ENCODE data around the gene SRSF9. TPM values are rescaled to one million over a fixed set of nuclear protein-coding genes. Genes with fewer than 3 reads are reported as not detected.
A peak's percentile ranks its signal among the peaks of the same experiment; 100 is the strongest.

The SRSF9 gene
- total RNA-seq, 2 experiments from 2014 or later: 164 to 171 TPM

DNA sequence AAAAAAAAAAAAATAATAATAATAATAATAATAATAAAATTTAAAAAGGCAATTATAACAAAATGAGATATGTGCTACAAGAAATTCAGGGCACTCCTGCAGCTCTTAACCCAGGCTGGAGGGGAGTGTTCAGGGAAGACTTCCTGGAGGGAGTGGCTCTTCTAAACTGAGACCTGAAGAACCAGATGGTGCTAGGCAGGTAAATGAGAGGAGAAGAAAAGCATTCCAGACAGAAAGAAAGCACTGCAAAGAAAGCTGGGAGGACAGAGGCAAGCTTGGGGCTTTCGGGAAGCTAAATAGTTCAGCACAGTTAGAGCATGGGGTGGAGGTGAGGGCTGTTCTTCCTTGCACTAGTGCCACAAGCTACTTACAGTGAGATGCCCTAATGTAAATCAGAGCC lies 9.9 kb upstream of the SRSF9 start:
- H3K4me1 Mint-ChIP-seq (ENCODE audit: low read depth): no peaks in the 10 kb centered on the region
- intact Hi-C loops (cut with micrococcal nuclease): no loop called here
- CTCF ChIA-PET: interaction anchor here (1.7 kb wide), 1 partner anchor 9 kb away, joined by 6 read pairs; the partner anchor contains the start of gene SRSF9
- no peak overlapping the region for H3K27ac Mint-ChIP-seq
- H3K4me3 Mint-ChIP-seq: no peak overlapping the region
- no peaks in the 10 kb centered on the region for H3K36me3 Mint-ChIP-seq (ENCODE audit: low read depth)
- no peaks in the 10 kb centered on the region for H3K27me3 Mint-ChIP-seq (ENCODE audit: low read depth)
- no peaks in the 10 kb centered on the region for H3K9me3 Mint-ChIP-seq
- no peak for DNase-seq

DNA sequence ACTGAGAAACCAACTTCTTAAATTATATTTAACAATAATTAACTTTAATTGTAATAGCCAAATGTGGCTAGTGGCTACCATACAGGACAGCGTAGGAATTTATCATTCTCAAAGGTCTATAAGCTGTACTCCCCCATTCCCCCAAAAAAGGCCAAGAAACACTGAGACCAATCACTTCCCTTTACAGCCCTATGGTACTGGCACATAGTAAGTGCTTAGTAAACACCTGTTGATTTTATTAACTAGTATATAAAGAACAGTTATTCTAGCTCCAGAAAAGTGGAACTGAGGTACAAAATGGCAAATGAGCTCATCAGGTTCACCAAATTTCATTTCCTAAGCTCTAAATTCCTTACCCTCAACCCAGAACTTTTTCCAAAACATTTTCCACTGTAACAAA lies 6.1 kb upstream of the SRSF9 start:
- CTCF ChIA-PET: interaction anchor here (1.1 to 2.3 kb wide), 2 partner anchors 22 to 119 kb away, joined by 5 to 9 read pairs; no protein-coding TSS in a partner anchor
- intact Hi-C loops (cut with micrococcal nuclease): no loop called here
- Mint-ChIP-seq H3K4me1 (ENCODE audit: low read depth) (peaks cover 8% of the 10 kb centered on the region), H3K27ac (no peak overlapping the region), H3K36me3 (ENCODE audit: low read depth) (no peaks in the 10 kb centered on the region), H3K4me3 (no peak overlapping the region), H3K27me3 (ENCODE audit: low read depth) (no peaks in the 10 kb centered on the region), H3K9me3 (no peaks in the 10 kb centered on the region)
- no peak for DNase-seq

DNA sequence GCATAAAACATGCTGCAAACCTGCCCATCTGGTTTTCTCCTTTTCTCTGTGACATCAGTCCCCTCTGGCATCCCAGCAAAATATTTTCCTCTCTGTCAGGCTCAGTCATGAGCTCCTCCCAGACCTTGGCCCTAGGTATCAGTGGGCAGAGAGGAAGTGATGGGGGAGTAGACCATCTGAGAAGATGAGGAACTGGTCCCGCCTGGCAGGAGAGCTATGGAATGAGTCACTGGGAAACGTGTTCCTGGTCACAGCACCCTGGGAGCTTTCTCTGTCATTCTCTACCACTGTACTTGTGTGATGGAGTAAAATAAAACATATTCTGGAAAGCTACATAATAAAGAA lies 5.0 kb upstream of the SRSF9 start:
- H3K36me3 Mint-ChIP-seq (ENCODE audit: low read depth): no peaks in the 10 kb centered on the region
- H3K9me3 Mint-ChIP-seq: no peaks in the 10 kb centered on the region
- no peak overlapping the region for H3K27ac Mint-ChIP-seq

DNA sequence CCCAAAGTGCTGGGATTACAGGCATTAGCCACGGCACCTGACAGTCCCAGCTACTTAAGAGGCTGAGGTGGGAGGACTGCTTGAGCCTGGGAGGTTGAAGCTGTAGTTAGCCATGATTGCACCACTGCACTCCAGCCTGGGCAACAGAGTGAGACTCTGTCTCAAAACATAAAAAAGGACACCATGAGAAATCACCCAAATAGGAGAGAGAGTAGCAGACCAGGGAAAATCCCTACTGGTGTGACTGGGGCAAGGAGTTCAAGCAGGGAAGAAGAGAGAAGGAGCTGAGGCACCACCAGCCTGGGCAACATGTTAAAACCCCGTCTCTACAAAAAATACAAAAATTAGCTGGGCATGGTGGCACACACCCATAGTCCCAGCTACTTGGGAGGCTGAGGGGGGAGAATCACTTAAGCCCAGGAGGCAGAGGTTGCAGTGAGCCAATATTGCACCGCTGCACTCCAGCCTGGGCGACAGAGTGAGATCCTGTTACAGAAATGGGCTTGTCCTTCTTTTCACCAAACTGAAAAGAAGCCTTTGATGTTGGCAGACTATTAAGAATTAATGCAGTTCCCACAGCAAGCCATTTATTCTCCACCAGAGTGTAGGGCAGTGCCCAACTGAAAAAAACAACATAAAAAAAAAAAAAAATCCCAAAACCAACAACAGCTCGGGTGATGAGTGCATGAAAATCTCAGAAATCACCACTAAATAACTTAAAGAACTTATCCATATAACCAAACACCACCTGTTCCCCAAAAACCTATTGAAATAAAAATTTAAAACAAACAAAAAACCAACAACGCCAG lies 4.5 kb upstream of the SRSF9 start:
- Mint-ChIP-seq H3K4me3 (no peak overlapping the region), H3K27me3 (ENCODE audit: low read depth) (no peaks in the 10 kb centered on the region)
- intact Hi-C loops (cut with micrococcal nuclease): no loop called here

More for the DNA sequence above, 5.0 kb upstream of the SRSF9 start:
- peaks cover 13% of the 10 kb centered on the region for H3K4me1 Mint-ChIP-seq (ENCODE audit: low read depth)
- DNase-seq: no peak
- H3K4me3 Mint-ChIP-seq: no peak overlapping the region
- H3K27me3 Mint-ChIP-seq (ENCODE audit: low read depth): no peaks in the 10 kb centered on the region
- CTCF ChIA-PET: interaction anchor here (1.1 to 2.3 kb wide), 2 partner anchors 21 to 118 kb away, joined by 5 to 9 read pairs; no protein-coding TSS in a partner anchor
- intact Hi-C loops (cut with micrococcal nuclease): no loop called here

DNA sequence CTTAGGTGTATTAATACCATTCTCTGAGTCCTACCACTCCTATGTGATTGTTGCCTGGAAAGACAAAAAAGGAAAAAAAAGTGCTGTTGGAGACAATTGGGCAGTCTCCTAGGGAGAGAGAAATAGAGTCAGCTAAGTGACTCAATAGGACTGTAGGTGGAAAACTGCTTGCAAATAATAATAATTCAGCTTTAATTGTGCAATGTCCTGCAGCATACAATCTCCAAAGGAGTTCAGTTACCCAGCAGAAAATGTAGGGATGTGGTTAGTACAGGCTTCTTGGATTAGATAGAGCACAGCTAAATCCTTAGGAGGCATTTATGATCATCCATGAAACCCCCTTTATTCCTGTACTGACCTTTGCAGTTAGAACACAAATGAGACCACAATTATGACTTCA lies 3.0 kb upstream of the SRSF9 start:
- CTCF ChIA-PET: interaction anchor here (0.9 to 1.7 kb wide), 2 partner anchors 32 to 39 kb away, joined by 3 to 6 read pairs; no protein-coding TSS in a partner anchor
- Mint-ChIP-seq H3K36me3 (ENCODE audit: low read depth) (no peaks in the 10 kb centered on the region), H3K4me3 (no peak overlapping the region), H3K27ac (no peak overlapping the region), H3K27me3 (ENCODE audit: low read depth) (no peaks in the 10 kb centered on the region), H3K4me1 (ENCODE audit: low read depth) (peaks cover 21% of the 10 kb centered on the region), H3K9me3 (no peaks in the 10 kb centered on the region)
- DNase-seq: no peak
- intact Hi-C loops (cut with micrococcal nuclease): no loop called here

More for the DNA sequence above, 4.5 kb upstream of the SRSF9 start:
- no peak for DNase-seq
- Mint-ChIP-seq H3K27ac (no peak overlapping the region), H3K36me3 (ENCODE audit: low read depth) (no peaks in the 10 kb centered on the region), H3K9me3 (no peaks in the 10 kb centered on the region), H3K4me1 (ENCODE audit: low read depth) (peaks cover 13% of the 10 kb centered on the region)
- CTCF ChIA-PET: interaction anchor here (2.3 kb wide), 1 partner anchor 20 kb away, joined by 9 read pairs; no protein-coding TSS in a partner anchor

DNA sequence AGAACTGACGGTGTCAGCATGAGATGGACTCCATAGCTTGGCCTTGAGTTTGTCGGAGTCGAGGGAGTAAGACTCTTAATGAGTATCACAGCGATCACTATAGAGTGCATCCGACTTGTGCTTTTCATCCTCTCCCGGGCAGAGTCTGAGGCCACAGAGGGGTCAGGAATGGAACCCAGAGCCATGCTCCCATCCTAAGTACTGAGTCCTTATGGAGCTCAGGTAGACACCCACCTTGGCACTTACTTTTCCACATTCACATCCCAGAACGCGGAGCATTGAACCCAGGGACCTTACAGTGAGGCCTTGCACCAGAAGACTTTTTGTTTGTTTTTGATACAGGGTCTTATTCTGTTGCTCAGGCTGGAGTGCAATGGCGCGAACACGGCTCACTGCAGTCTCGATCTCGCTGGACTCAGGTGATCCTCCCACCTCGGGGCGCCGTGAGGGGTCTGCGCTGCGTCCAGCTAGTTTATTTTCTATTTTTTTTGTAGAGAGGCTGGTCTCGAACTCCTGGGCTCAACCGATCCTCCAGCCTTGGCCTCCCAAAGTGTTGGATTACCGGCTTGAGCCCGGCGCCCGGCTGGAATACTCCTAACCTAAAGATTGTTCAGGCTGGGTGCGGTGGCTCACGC lies 719 bp upstream of the SRSF9 start:
- CTCF ChIA-PET: interaction anchor here (0.6 to 8.2 kb wide), 14 partner anchors 10 to 186 kb away, joined by 3 to 121 read pairs (median 4); partner anchors contain the start of gene DYNLL1
- intact Hi-C loops (cut with micrococcal nuclease): no loop called here
- Mint-ChIP-seq H3K9me3 (no peaks in the 10 kb centered on the region), H3K4me1 (ENCODE audit: low read depth) (peaks cover 37% of the 10 kb centered on the region), H3K36me3 (ENCODE audit: low read depth) (peaks cover 8% of the 10 kb centered on the region), H3K4me3 (peak overlapping the region; percentile 90), H3K27me3 (ENCODE audit: low read depth) (no peaks in the 10 kb centered on the region), H3K27ac (peak overlapping the region; percentile 73)
- no peak for DNase-seq

DNA sequence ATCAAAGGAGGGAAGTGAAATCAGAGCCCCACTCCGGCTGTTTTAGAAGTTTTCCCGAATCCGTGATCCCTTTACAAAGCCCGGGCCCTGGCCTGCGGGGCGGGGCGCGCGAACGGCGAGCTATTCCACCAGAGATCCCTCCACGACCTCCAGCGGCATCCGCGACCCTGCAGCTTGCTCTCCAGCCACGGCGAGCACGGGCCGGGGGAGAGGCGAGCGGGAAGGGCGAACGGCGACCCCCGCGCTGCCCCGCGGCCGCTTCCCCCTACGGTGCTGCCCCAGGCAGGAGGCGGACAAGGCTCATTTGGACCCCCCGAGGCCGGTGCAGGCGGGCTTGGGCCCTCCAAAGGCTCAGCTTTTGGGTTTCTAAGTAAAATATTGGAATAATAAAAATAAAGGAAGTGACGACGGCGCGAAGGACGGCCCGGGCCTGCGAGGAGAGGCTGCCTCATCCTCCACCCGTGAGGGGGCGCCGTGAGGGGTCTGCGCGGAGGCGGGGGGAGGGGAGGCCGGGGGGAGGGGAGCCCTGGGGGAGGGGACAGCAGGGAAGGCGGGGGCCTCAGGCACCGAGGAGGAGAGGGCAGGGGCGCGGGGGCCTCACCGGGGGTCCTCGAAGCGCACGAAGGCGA lies 613 bp downstream of the SRSF9 start:
- intact Hi-C loops (cut with micrococcal nuclease): loop anchor here (1.0 to 2.0 kb wide), 6 partner anchors 22 to 144 kb away; partner anchors contain the start of genes COX6A1, DYNLL1, GATC and POP5
- Mint-ChIP-seq H3K4me1 (ENCODE audit: low read depth) (peaks cover 37% of the 10 kb centered on the region), H3K4me3 (peak overlapping the region; percentile 90), H3K9me3 (no peaks in the 10 kb centered on the region), H3K36me3 (ENCODE audit: low read depth) (peaks cover 15% of the 10 kb centered on the region), H3K27ac (peak overlapping the region; percentile 87), H3K27me3 (ENCODE audit: low read depth) (no peaks in the 10 kb centered on the region)
- CTCF ChIA-PET: interaction anchor here (0.7 to 8.2 kb wide), 7 partner anchors 14 to 112 kb away, joined by 3 to 121 read pairs (median 5); partner anchors contain the start of gene DYNLL1
- DNase-seq: peak; percentile 24

DNA sequence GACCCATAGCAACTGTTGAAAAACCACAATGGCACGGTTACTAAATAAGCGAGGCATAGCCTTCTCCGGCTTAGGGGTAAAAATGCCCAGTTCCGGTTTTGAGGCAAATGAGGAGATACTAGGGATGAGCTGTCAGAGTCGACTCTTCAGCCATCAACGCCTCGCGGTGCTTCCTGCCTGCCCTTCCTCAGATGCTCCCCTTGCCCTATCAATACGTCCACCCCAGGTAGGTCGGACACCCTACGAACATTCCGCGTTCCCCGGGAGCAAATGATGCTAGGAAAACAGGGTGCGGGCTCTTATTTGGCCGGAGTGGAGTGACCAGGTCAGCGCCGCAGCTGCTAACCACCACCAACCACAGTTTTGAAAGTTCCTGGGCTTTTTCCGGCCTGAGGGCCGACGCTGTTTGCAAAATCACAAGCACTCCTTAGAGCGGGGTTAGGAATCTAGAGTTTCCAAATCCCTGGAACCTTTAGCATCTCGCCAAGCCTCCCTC lies 1.2 kb downstream of the SRSF9 start:
- Mint-ChIP-seq H3K27me3 (ENCODE audit: low read depth) (no peaks in the 10 kb centered on the region), H3K9me3 (no peaks in the 10 kb centered on the region), H3K4me1 (ENCODE audit: low read depth) (peaks cover 37% of the 10 kb centered on the region), H3K4me3 (peak overlapping the region; percentile 90), H3K27ac (peak overlapping the region; percentile 87), H3K36me3 (ENCODE audit: low read depth) (peaks cover 21% of the 10 kb centered on the region)
- CTCF ChIA-PET: interaction anchor here (1.1 to 8.2 kb wide), 7 partner anchors 14 to 111 kb away, joined by 3 to 121 read pairs (median 5); partner anchors contain the start of gene DYNLL1
- peak; percentile 53 for DNase-seq
- intact Hi-C loops (cut with micrococcal nuclease): loop anchor here (2.0 kb wide), 1 partner anchor 22 kb away; the partner anchor contains the start of genes GATC and TRIAP1

DNA sequence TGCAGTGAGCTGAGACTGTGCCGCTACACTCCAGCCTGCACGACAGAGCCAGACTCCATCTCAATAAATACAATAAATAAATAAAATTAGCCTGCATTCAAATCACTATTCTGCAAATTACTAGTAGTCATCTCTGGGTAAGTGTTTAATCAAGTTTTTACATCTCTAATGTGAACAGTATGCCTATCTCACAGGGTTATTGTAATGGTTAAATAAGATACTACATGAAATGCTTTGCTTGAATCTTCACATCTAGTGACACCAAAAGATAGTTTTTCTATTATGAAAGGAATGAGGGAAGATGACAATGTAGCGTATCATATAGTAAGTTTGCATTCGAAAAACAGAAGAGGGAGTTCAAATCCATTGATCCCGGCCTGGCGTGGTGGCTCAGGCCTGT lies 2.1 kb downstream of the SRSF9 start:
- Mint-ChIP-seq H3K4me1 (ENCODE audit: low read depth) (peaks cover 37% of the 10 kb centered on the region), H3K36me3 (ENCODE audit: low read depth) (peaks cover 22% of the 10 kb centered on the region), H3K27me3 (ENCODE audit: low read depth) (no peaks in the 10 kb centered on the region), H3K4me3 (no peak overlapping the region), H3K9me3 (no peaks in the 10 kb centered on the region), H3K27ac (no peak overlapping the region)
- intact Hi-C loops (cut with micrococcal nuclease): no loop called here
- CTCF ChIA-PET: interaction anchor here (0.7 to 8.2 kb wide), 8 partner anchors 13 to 349 kb away, joined by 3 to 121 read pairs (median 6); partner anchors contain the start of gene COX6A1
- no peak for DNase-seq

DNA sequence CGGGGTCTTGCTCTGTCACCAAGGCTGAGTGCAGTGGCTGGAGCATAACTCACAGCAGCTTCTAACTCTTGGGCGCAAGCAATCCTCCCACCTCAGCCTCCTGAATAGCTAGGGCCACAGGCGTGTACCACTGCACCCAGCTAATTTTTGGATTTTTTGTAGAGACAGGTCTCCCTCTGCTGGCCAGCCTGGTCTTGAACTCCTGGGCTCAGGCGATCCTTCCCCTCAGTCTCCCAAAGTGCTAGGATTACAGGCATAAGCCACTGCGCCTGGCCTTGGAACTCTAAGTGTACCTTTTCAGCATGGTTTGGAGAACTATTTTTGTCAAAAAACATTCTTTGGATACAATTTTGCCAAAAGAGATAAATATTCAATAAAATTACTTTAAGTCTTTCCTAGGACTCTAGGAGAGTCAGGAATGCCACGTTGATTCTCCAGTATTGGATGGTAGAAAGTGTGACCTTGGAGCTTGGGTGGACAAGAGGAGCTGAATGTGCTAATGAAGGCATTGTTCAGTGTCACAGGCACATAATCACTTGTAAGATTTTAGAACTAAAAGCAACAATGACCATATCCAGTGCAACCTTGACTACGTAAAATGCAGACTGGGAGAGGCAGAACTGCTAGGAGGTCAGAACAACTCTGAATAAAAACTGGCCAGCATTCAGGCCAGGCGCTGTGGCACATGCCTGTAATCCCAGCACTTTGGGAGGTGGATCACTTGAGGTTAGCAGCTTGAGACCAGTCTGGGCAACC lies 2.8 kb downstream of the SRSF9 start:
- peak; percentile 67 for DNase-seq
- H3K36me3 Mint-ChIP-seq (ENCODE audit: low read depth): peaks cover 24% of the 10 kb centered on the region
- CTCF ChIA-PET: interaction anchor here (0.7 to 8.2 kb wide), 13 partner anchors 12 to 348 kb away, joined by 3 to 121 read pairs (median 4); partner anchors contain the start of gene COX6A1
- no peak overlapping the region for H3K4me3 Mint-ChIP-seq
- no peaks in the 10 kb centered on the region for H3K9me3 Mint-ChIP-seq
- H3K27ac Mint-ChIP-seq: no peak overlapping the region
- intact Hi-C loops (cut with micrococcal nuclease): loop anchor here (1.0 kb wide), 1 partner anchor 27 kb away; no protein-coding TSS in a partner anchor
- H3K27me3 Mint-ChIP-seq (ENCODE audit: low read depth): no peaks in the 10 kb centered on the region
- peaks cover 37% of the 10 kb centered on the region for H3K4me1 Mint-ChIP-seq (ENCODE audit: low read depth)

DNA sequence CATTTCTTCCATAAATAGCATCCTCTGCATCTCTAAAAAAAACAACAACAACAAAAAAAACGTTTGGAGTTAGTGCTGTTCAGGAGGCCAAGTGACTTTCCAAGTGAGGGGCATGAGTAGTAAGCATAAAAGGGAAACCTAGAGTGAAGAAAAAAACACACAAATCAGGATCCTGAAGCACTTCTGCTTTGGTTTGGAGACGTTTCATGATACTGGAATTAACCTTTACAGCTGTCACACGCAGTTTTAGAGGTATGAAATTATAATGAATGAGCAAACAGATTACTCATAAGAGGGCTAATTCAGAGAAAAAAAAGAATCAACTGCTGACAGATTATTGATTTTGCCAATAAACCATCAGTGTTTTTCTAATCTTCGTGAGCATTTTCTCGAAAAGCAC lies 3.8 kb downstream of the SRSF9 start:
- intact Hi-C loops (cut with micrococcal nuclease): loop anchor here (1.0 kb wide), 1 partner anchor 26 kb away; no protein-coding TSS in a partner anchor
- Mint-ChIP-seq H3K27ac (peak overlapping the region; percentile 25), H3K27me3 (ENCODE audit: low read depth) (no peaks in the 10 kb centered on the region), H3K36me3 (ENCODE audit: low read depth) (peaks cover 27% of the 10 kb centered on the region), H3K4me1 (ENCODE audit: low read depth) (peaks cover 30% of the 10 kb centered on the region), H3K9me3 (no peaks in the 10 kb centered on the region), H3K4me3 (no peak overlapping the region)
- CTCF ChIA-PET: interaction anchor here (1.1 to 8.2 kb wide), 3 partner anchors 11 to 27 kb away, joined by 5 to 121 read pairs (median 12); partner anchors contain the start of gene COX6A1
- no peak for DNase-seq
